Right kidney (tissue), 1 donor: ENCODE measurements around the gene BTK.

ENCODE experiments used
- DNase-seq: peaks from one replicate; pipeline ENCODE4 v3.0.0-alpha.2; 2016

The BTK gene

GRCh38 chrX:101393530-101394305, 7.7 kb upstream of the BTK start:
- DNase-seq = no peak

GRCh38 chrX:101391831-101392230, 5.8 kb upstream of the BTK start:
- no peak for DNase-seq

- peak; percentile 65 for DNase-seq
Observed at GRCh38 chrX:101390664-101391525, 4.9 kb upstream of the BTK start, which contains the start of gene RPL36A. TSS of gene RPL36A (plus strand) at chrX:101391011. CDS start at chrX:101391044, 33 bp downstream.

GRCh38 chrX:101388604-101389003, 2.6 kb upstream of the BTK start:
- DNase-seq = no peak

- DNase-seq = no peak
Observed at GRCh38 chrX:101386542-101386885, 523 bp upstream of the BTK start.

GRCh38 chrX:101385026-101385684, 836 bp downstream of the BTK start:
- DNase-seq = no peak

- no peak for DNase-seq
Observed at GRCh38 chrX:101383679-101384205, 2.2 kb downstream of the BTK start.

- no peak for DNase-seq
Observed at GRCh38 chrX:101377547-101377946, 8.4 kb downstream of the BTK start.

GRCh38 chrX:101370888-101371504, 15.0 kb downstream of the BTK start:
- no peak for DNase-seq

- no peak for DNase-seq
Observed at GRCh38 chrX:101369687-101370086, 16.3 kb downstream of the BTK start.

- no peak for DNase-seq
Observed at GRCh38 chrX:101368800-101369199, 17.2 kb downstream of the BTK start.

GRCh38 chrX:101365301-101365795, 20.6 kb downstream of the BTK start:
- DNase-seq = no peak

GRCh38 chrX:101362757-101363156, 23.2 kb downstream of the BTK start:
- DNase-seq = no peak

- DNase-seq = no peak
Observed at GRCh38 chrX:101362116-101362515, 23.9 kb downstream of the BTK start.

GRCh38 chrX:101360390-101360789, 25.6 kb downstream of the BTK start:
- no peak for DNase-seq

GRCh38 chrX:101359966-101360365, 26.0 kb downstream of the BTK start:
- DNase-seq = no peak

GRCh38 chrX:101357166-101357795, 28.7 kb downstream of the BTK start:
- no peak for DNase-seq

- DNase-seq = no peak
Observed at GRCh38 chrX:101349193-101349562, 36.8 kb downstream of the BTK start.

GRCh38 chrX:101348452-101349192, 37.4 kb downstream of the BTK start, which contains the start of gene TIMM8A:
TSS of gene TIMM8A (minus strand) at chrX:101348742. CDS start at chrX:101348664, 78 bp downstream.
- peak; percentile 81 for DNase-seq

- DNase-seq = peak; percentile 4
Observed at GRCh38 chrX:101347859-101348451, 38.0 kb downstream of the BTK start.
